Lower leg skin (tissue), 3 donors: ENCODE data around the gene VSTM2B.

Source experiments
- CTCF ChIP-seq, 3 donors: fragments of 450-650 bp; IDR thresholded peaks; one replicate each; pipeline ENCODE4 v1.5.1; 2016; ENCODE audit warnings: antibody characterized with exemption in 3 of 3, mild to moderate bottlenecking in 3 of 3, moderate library complexity in 2 of 3
- POLR2A ChIP-seq, 2 donors: fragments of 450-650 bp; IDR thresholded peaks; one replicate each; pipeline ENCODE4 v1.6.1; 2016 to 2017; ENCODE audit warnings: antibody characterized with exemption in 2 of 2, mild to moderate bottlenecking in 1 of 2, moderate library complexity in 1 of 2

GRCh38 chr19:29530540-29531457 lies 5.0 kb downstream of the VSTM2B start:
- TF ChIP-seq CTCF (IDR thresholded peaks at IDR 0.05) (no peak), POLR2A (IDR thresholded peaks at IDR 0.05) (no peak)
